HAP-1 (cell line): ENCODE results near the gene TDRD7.
"Not testable (repeated sequence)": the region's sequence is repeated elsewhere in the genome, so short reads cannot be mapped to it uniquely, and the experiment has no call there.

Experiments
- DNase-seq, 2 experiments: peaks; one replicate each; pipeline ENCODE4 v3.0.0-alpha.2; 2016 to 2020; ENCODE audit warnings: low spot score in 2 of 2
- H3K27me3 ChIP-seq: fragments of 250-450 bp; sonication (Bioruptor Pico); 2 replicates; pipeline ENCODE4 v1.5.1; 2020; ENCODE audit warnings: low read depth, mild to moderate bottlenecking, moderate library complexity
- H3K36me3 ChIP-seq: fragments of 250-450 bp; sonication (Bioruptor Pico); replicated peaks from 2 replicates; pipeline ENCODE4 v1.5.1; 2020; ENCODE audit warnings: mild to moderate bottlenecking
- H3K4me1 ChIP-seq: fragments of 250-450 bp; sonication (Bioruptor Pico); 2 replicates; pipeline ENCODE4 v1.5.1; 2020; ENCODE audit warnings: mild to moderate bottlenecking
- H3K4me3 ChIP-seq: fragments of 250-450 bp; sonication (Bioruptor Pico); 2 replicates; pipeline ENCODE4 v1.5.1; 2020; ENCODE audit warnings: mild to moderate bottlenecking, moderate library complexity
- H3K9me3 ChIP-seq: fragments of 250-450 bp; sonication (Bioruptor Pico); 2 replicates; pipeline ENCODE4 v1.5.1; 2020; ENCODE audit warnings: mild to moderate bottlenecking, moderate library complexity
- in situ Hi-C: fragments of 300-500 bp; cut with MboI; formaldehyde crosslinking; loops from 3 replicates; pipeline ENCODE4 v1.14.3; 2020; ENCODE audit warnings: low sequenced_read_pairs, inconsistent platforms, mixed read lengths

TDRD7 gene

DNA sequence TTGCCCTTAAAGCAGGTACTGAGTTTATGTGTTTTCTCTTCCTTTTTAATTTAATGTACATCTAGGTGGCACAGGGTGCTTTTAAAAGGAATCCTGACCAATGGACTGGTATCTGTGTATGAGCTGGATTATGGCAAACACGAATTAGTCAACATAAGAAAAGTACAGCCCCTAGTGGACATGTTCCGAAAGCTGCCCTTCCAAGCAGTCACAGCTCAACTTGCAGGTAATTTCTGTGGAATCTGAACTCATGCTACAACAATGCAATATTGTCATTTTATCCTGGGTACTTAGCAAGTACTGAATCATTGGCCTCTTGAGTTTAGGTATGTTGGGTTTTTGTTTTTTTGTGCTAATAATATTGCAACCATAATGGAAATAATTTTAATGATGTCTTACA, 75.2 kb downstream of the TDRD7 start:
- no peaks in the 10 kb centered on the region for H3K4me1 ChIP-seq
- H3K4me3 ChIP-seq, result no peak overlapping the region
- H3K27me3 ChIP-seq, result no peaks in the 10 kb centered on the region
- no peak for DNase-seq
- no peaks in the 10 kb centered on the region for H3K36me3 ChIP-seq
- in situ Hi-C loops, result no loop called here
- no peaks in the 10 kb centered on the region for H3K9me3 ChIP-seq

DNA sequence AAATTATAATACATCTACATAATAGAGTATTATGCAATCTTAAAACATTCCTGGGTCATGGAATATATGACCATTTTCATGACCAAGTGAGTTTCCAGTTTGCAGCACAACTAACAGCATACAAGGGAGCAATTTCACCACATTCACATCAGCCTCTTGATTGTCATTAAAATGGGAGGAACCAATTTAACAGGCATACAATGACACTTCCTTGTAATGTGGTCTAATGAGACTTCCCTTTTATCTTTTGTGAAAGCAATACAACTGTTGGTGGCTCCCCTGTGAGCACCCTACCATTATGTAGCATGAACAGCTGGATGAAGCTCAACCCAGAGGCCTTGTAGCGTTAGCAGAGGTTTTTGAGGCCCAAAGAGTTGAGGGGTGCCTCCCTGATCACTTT, 76.0 kb downstream of the TDRD7 start:
- Histone ChIP-seq H3K4me1 (no peaks in the 10 kb centered on the region), H3K9me3 (no peaks in the 10 kb centered on the region), H3K36me3 (no peaks in the 10 kb centered on the region), H3K27me3 (no peaks in the 10 kb centered on the region), H3K4me3 (no peak overlapping the region)
- DNase-seq, result no peak
- in situ Hi-C loops, result no loop called here

DNA sequence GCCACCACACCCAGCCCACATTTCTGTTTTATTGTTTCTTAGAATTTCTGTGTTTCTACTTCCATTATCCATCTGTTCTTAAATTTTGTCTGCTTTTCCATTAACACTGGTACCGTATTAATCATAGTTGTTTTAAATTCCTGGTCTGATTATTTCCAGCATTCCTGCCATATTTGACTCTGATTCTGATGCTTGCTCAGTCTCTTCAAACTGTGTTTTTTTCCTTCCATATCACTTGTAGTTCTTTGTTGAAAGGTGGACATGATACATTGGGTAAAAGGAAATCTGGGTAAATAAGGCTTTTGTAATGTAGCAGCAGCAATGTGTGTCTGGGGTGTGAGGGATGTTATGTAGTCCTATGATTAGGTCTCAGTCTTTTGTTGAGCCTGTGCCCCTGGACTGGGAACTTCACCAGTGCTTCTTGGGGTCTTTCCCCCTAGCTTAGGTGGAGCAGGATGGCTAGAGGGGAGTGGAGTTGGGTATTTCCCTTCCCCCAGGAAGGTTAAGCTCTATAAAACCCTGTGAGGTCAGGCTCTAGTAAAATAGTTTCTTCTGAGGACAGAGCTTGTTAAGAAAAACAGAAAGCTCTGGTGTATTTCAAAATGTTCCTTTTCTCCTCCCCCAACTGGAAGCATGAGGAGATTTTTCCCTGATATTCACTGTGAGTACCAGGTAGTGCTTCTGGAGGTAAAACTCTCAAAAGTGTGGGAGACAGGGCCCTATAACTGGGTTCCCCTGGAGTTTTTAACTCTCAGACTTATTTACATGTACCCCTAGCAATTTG, 79.5 kb downstream of the TDRD7 start:
- in situ Hi-C loops, result no loop called here
- Histone ChIP-seq H3K27me3 (no peaks in the 10 kb centered on the region), H3K4me3 (no peak overlapping the region), H3K36me3 (no peaks in the 10 kb centered on the region), H3K4me1 (no peaks in the 10 kb centered on the region), H3K9me3 (no peaks in the 10 kb centered on the region)
- no peak for DNase-seq

GRCh38 chr9:97497558-97498375, 85.9 kb downstream of the TDRD7 start:
- H3K36me3 ChIP-seq, in situ Hi-C loops, H3K9me3 ChIP-seq, H3K4me3 ChIP-seq, H3K4me1 ChIP-seq, DNase-seq, H3K27me3 ChIP-seq: not testable (repeated sequence)

DNA sequence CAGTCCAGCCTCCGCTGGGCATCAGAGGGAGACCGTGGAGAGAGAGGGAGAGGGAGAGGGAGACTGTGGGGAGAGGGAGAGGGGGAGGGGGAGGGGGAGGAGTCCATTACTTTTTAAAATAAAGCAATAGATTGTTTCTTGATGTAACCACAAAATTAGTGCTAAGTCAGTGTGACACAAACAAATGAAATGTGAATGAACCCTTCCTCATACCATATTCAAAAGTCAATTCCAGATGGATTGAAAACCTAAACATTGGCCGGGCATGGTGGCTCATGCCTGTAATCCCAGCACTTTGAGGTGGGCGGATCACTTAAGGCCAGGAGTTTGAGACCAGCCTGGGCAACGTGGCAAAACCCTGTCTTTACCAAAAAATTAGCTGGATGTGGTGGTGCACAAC, 87.0 kb downstream of the TDRD7 start:
- not testable (repeated sequence) for H3K27me3 ChIP-seq

GRCh38 chr9:97500263-97500662, 88.4 kb downstream of the TDRD7 start:
- H3K36me3 ChIP-seq, result no peaks in the 10 kb centered on the region
- in situ Hi-C loops, result no loop called here
- H3K4me1 ChIP-seq, result no peaks in the 10 kb centered on the region
- H3K4me3 ChIP-seq, result no peak overlapping the region
- H3K27me3 ChIP-seq, result peaks cover 14% of the 10 kb centered on the region
- no peaks in the 10 kb centered on the region for H3K9me3 ChIP-seq
- DNase-seq, result no peak

More for the DNA sequence above, 87.0 kb downstream of the TDRD7 start:
- in situ Hi-C loops, H3K4me3 ChIP-seq, H3K36me3 ChIP-seq, H3K9me3 ChIP-seq, DNase-seq, H3K4me1 ChIP-seq: not testable (repeated sequence)

GRCh38 chr9:97500765-97501176, 88.9 kb downstream of the TDRD7 start:
- H3K27me3 ChIP-seq, result peaks cover 14% of the 10 kb centered on the region
- no peak for DNase-seq
- in situ Hi-C loops, result no loop called here
- peak overlapping the region; percentile 26 for H3K4me3 ChIP-seq
- H3K4me1 ChIP-seq, result no peaks in the 10 kb centered on the region
- H3K36me3 ChIP-seq, result no peaks in the 10 kb centered on the region
- H3K9me3 ChIP-seq, result no peaks in the 10 kb centered on the region

DNA sequence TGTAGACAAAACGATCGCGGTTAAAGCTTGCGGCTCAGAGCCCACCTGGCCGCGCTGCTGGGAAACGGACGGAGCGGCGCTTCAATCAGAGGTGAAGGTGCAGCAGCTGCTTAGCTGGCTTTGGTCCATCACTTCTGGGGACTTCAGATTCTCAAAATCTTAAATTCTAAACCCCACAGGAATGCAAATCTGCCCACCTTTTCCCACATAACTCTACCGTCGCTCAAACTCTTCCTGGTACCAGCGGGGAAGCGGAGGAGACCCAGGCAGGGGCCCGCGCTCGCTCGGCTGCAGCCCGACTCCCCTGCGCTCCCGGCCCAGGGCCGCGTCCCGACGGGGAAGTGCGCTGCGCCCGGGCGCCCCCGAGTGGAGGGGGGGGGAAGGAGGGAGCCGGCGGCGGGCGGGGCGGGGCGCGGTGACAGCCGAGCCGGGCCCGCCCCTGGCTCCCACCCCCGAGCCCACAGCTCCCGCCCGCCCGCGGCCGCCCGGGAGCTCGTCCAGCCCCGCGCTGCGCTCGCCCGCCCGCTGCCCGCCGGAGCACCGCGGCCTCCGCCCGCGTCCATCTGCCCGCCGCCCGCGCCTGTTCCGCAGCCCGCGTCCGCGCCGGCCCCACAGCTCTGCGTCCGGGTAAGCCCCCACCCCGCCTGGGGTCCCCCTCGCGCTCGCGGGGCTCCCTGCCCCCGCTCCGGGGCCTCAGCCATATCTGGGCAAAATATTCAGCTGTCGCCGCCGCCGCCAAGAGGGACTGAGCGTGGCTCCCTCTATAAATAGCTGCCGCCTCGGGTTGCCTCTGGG, 89.5 kb downstream of the TDRD7 start, which contains the start of gene TMOD1:
TMOD1 (plus strand) TSS at position 490 of the 795 bp plus-strand sequence. CDS start 22,523 bp downstream, outside the sequence.
- in situ Hi-C loops, result no loop called here
- no peaks in the 10 kb centered on the region for H3K9me3 ChIP-seq
- H3K27me3 ChIP-seq, result peaks cover 14% of the 10 kb centered on the region
- H3K4me1 ChIP-seq, result no peaks in the 10 kb centered on the region
- H3K36me3 ChIP-seq, result no peaks in the 10 kb centered on the region
- peak; percentile 43 to 77 for DNase-seq
- H3K4me3 ChIP-seq, result peak within 1 kb of the TSS; percentile 49

- in situ Hi-C loops, result no loop called here
- Histone ChIP-seq H3K4me3 (peak overlapping the region; percentile 49), H3K27me3 (peaks cover 14% of the 10 kb centered on the region), H3K4me1 (no peaks in the 10 kb centered on the region), H3K9me3 (no peaks in the 10 kb centered on the region), H3K36me3 (no peaks in the 10 kb centered on the region)
- DNase-seq, result peak in 1 of 2 experiments; percentile 24
These were observed 90.0 kb downstream of the TDRD7 start for GRCh38 chr9:97501972-97502221.

- H3K36me3 ChIP-seq, result no peaks in the 10 kb centered on the region
- in situ Hi-C loops, result no loop called here
- H3K9me3 ChIP-seq, result no peaks in the 10 kb centered on the region
- peak overlapping the region; percentile 49 for H3K4me3 ChIP-seq
- peak in 1 of 2 experiments; percentile 16 for DNase-seq
- H3K27me3 ChIP-seq, result peaks cover 14% of the 10 kb centered on the region
- no peaks in the 10 kb centered on the region for H3K4me1 ChIP-seq
These were observed 90.5 kb downstream of the TDRD7 start for GRCh38 chr9:97502222-97502983.

DNA sequence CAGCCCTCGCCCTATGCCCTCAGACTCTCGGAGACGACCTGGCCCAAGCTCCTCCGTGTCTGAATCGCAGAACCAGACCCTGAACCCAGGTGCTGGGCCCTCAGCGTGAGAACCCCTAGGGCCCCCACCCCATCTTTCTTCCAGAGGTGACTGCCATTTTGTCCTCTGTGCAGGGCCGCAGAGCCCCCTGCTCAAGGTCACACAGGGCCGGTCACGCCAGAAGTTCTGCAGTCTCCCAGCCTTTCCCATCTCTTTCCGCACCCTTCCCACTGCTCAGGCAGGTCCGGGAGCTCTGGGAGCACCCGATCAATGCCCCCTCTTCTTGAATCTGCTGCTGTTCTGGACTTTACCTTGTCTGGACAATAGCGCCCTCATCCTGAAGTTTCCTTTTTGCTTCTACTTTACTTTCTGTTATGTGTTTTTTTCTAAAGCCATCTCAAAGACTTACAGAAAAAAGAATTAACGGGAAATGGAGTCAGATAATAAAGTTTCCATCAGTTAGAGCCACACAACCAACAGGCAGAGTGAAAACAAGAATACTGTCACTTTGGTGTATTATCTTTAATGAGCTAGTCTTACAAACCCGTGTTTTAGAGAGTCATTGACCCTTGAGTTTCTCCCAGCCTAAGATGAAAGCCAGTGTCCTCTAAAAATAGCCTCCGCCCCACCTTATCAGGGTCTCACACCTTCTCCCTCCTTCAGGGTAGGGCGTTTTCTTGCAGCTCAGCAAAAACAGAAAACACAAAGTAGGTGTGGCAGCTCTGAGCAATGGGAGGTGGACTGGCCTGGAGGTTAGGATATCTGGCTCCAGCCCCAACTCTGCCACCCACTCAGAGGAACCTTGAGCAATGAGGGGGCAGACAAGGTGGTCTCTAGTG, 91.3 kb downstream of the TDRD7 start:
- Histone ChIP-seq H3K27me3 (peaks cover 14% of the 10 kb centered on the region), H3K36me3 (no peaks in the 10 kb centered on the region), H3K4me3 (no peak overlapping the region), H3K4me1 (no peaks in the 10 kb centered on the region), H3K9me3 (no peaks in the 10 kb centered on the region)
- DNase-seq, result no peak
- in situ Hi-C loops, result no loop called here

DNA sequence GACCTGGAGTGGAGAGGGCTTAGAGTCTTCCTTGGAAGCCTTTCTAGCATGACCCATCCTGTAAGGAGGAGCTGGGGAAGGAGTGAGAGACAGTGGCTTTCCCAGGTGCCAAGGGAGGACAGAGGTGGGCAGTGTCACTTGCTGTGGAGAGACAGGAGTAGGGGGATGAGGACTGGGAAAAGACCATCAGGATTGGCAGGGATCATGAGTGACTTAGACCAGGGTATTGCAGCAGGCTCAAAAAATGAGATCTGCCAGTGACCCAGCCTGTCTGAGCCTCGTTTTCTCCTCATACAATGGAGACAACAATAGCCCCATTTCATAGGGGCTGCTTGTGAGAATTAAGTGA, 91.9 kb downstream of the TDRD7 start:
- in situ Hi-C loops, result no loop called here

More for the DNA sequence above, 91.9 kb downstream of the TDRD7 start:
- Histone ChIP-seq H3K27me3 (peaks cover 14% of the 10 kb centered on the region), H3K4me3 (no peak overlapping the region), H3K9me3 (no peaks in the 10 kb centered on the region), H3K36me3 (no peaks in the 10 kb centered on the region), H3K4me1 (no peaks in the 10 kb centered on the region)
- no peak for DNase-seq
